ENCODE data around the gene RNF112. TPM values are rescaled to one million over a fixed set of nuclear protein-coding genes. Genes with fewer than 3 reads are reported as not detected.

RNF112 gene
- total and polyA plus RNA-seq, 2 of the 8 experiments (the other 6 are each of a cell fraction or from before 2014, with no cell fraction given), result 1.1 to 2.2 TPM

DNA sequence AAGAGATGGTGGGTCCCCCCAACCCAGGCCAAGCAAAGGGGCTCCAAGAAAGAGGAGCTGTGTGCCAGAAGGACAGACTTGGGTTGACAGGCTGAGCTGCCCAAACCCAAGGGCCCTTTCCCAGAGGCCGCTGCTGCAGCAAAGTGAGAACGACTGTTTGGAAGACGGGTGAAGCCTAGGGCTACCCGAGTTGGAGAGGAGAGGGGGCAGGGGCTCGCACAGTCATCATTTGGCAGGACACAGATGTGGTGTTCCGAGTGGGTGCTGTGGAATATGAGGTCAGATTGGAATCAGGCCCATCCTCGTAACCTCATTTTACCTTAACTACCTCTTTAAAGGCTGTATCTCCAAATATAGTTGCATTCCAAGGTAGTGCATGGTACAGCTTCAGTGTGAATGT is 18.7 kb upstream of the RNF112 start:
- no peak overlapping the region for H2BK5ac ChIP-seq (ENCODE audit: low read depth, low read length)
- H3K56ac ChIP-seq (replicated peaks; ENCODE audit: insufficient read length, low read depth, low read length), result no peak overlapping the region
- no peak overlapping the region for H3K4ac ChIP-seq (replicated peaks; ENCODE audit: insufficient read length, low read depth, low read length)
- no peak for FAIRE-seq
- no peaks in the 10 kb centered on the region for H3K79me2 ChIP-seq (ENCODE audit: control insufficient read depth in 1 of 2, insufficient read depth in 2 of 2, low read length in 2 of 2)
- WGBS, 2 experiments (ENCODE audit: extremely low coverage in 1 of 2, insufficient coverage in 1 of 2, insufficient read length in 1 of 2, insufficient replicate concordance in 2 of 2, low coverage in 1 of 2, low lambda C conversion rate in 2 of 2, missing lambda C conversion rate in 1 of 2), result 91% methylated on average over 7 of the region's 7 CpGs; no CpG with 5 or more reads in 1 of the 2 experiments
- no peak overlapping the region for H2BK20ac ChIP-seq (ENCODE audit: low read length)
- no peak overlapping the region for H3K27ac ChIP-seq (ENCODE audit: low read depth, low read length)
- H3K79me1 ChIP-seq (ENCODE audit: low read depth, low read length), result no peaks in the 10 kb centered on the region
- H3K18ac ChIP-seq (ENCODE audit: extremely low read depth, low read length), result no peak overlapping the region
- no peak overlapping the region for H3K9ac ChIP-seq (replicated peaks in 1 of 4; ENCODE audit: extremely low read depth in 1 of 4, low read depth in 3 of 4, low read length in 3 of 4)
- H3K23me2 ChIP-seq (ENCODE audit: low read depth, low read length), result no peaks in the 10 kb centered on the region
- ChIA-PET POLR2A (ENCODE audit: partially characterized antibody) (interaction anchor here (1.1 to 1.7 kb wide), 4 partner anchors 10 to 67 kb away, joined by 3 to 4 read pairs (median 4); no protein-coding TSS in a partner anchor), CTCF (ENCODE audit: partially characterized antibody) (interaction anchor here (1.3 kb wide), 1 partner anchor 22 kb away, joined by 3 read pairs; no protein-coding TSS in a partner anchor)
- H2BK12ac ChIP-seq (ENCODE audit: low read depth, low read length), result no peak overlapping the region
- H4K5ac ChIP-seq (ENCODE audit: insufficient read length, low read depth, low read length), result no peak overlapping the region
- H4K20me1 ChIP-seq (replicated peaks in 1 of 2; ENCODE audit: control insufficient read depth in 1 of 2, insufficient read depth in 2 of 2, low read length in 2 of 2), result no peaks in the 10 kb centered on the region
- H2AK5ac ChIP-seq (ENCODE audit: low read depth, low read length), result no peak overlapping the region
- no peak overlapping the region for H4K8ac ChIP-seq (ENCODE audit: extremely low read depth, insufficient read depth, low read length)
- peaks cover 7 to 15% (median 11%) of the 10 kb centered on the region in 4 experiments; a peak in 6 of 7 replicates for H3K4me1 ChIP-seq (replicated peaks in 1 of 4; ENCODE audit: control insufficient read depth in 3 of 4, insufficient read depth in 4 of 4, low read length in 3 of 4)
- H3K4me2 ChIP-seq (ENCODE audit: insufficient read depth in 1 of 2, low read depth in 2 of 2, low read length in 2 of 2), result no peak overlapping the region
- no peaks in the 10 kb centered on the region for H3K27me3 ChIP-seq (replicated peaks in 1 of 4; ENCODE audit: control insufficient read depth in 3 of 4, extremely low read depth in 1 of 4, insufficient read depth in 3 of 4, low read length in 3 of 4)
- H2BK120ac ChIP-seq (replicated peaks; ENCODE audit: low read depth, low read length), result no peak overlapping the region
- no peak for DNase-seq (ENCODE audit: low read depth in 1 of 2, low spot score in 2 of 2)
- H2BK15ac ChIP-seq (ENCODE audit: low read length), result 0 out of 2 replicates have a peak overlapping the region, but pooled peaks have one; percentile 33
- TF ChIP-seq KDM1A (IDR thresholded peaks at IDR 0.05; ENCODE audit: borderline replicate concordance, low read length), result no peak
- no peak for TF ChIP-seq BRCA1 (IDR thresholded peaks at IDR 0.05; ENCODE audit: low read depth, low read length)
- H3K23ac ChIP-seq (ENCODE audit: insufficient read length), result no peak overlapping the region
- H4K91ac ChIP-seq (replicated peaks; ENCODE audit: insufficient read length, low read length), result no peak overlapping the region
- no peaks in the 10 kb centered on the region for H3K36me3 ChIP-seq (ENCODE audit: control insufficient read depth in 2 of 4, insufficient read depth in 4 of 4, low read length in 3 of 4)
- H3K14ac ChIP-seq (ENCODE audit: insufficient read length), result no peak overlapping the region
- no peak overlapping the region for H2AFZ ChIP-seq (ENCODE audit: low read length)
- no peak overlapping the region for H3K4me3 ChIP-seq (ENCODE audit: extremely low read depth in 1 of 4, insufficient read depth in 2 of 4, low read depth in 3 of 4, low read length in 4 of 4)
- H3K9me3 ChIP-seq (ENCODE audit: insufficient read depth in 2 of 2, low read depth in 1 of 2, low read length in 1 of 2), result no peaks in the 10 kb centered on the region

Measured in H1 (cell line).